ENCODE measurements around the gene DVL2. TPM values are rescaled to one million over a fixed set of nuclear protein-coding genes. Genes with fewer than 3 reads are reported as not detected.

Gene DVL2
- total RNA-seq, 2 experiments from 2014 or later: 64.4 to 66.5 TPM

- Mint-ChIP-seq H3K36me3 (peaks cover 13% of the 10 kb centered on the region), H3K27ac (peak overlapping the region; percentile 54), H3K27me3 (no peaks in the 10 kb centered on the region), H3K4me1 (peaks cover 42% of the 10 kb centered on the region), H3K9me3 (no peaks in the 10 kb centered on the region), H3K4me3 (peak overlapping the region; percentile 99)
- no peak for DNase-seq
These were observed 12.8 kb downstream of the DVL2 start for GRCh38 chr17:7221278-7222092.

DNA sequence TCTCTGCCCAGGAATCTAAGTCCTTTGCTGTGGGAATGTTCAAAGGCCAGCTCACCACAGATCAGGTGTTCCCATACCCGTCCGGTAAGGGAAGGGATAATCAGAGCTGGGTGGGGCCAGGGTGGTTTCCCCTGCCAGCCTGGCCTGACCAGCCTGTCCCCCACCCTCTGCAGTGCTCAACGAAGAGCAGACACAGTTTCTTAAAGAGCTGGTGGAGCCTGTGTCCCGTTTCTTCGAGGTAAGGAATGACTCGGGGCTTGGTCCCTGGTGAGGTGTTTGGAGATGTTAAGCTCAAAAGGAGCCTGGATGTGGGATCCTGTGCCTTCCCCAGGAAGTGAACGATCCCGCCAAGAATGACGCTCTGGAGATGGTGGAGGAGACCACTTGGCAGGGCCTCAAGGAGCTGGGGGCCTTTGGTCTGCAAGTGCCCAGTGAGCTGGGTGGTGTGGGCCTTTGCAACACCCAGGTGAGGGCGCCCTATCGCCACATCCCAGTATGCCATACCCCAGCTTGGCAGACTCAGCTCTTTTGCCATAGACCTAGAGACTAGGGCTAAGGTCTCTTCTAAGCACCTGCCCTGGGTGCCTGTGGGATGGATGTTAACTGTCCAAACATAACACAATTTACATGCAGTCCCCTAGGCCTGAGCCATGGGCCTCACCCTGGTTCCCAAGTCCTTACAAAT lies 13.6 kb downstream of the DVL2 start:
- Mint-ChIP-seq H3K27me3 (peaks cover 3% of the 10 kb centered on the region), H3K27ac (peak overlapping the region; percentile 96), H3K9me3 (no peaks in the 10 kb centered on the region), H3K36me3 (peaks cover 13% of the 10 kb centered on the region), H3K4me3 (peak overlapping the region; percentile 99), H3K4me1 (peaks cover 50% of the 10 kb centered on the region)
- DNase-seq: peak; percentile 62

DNA sequence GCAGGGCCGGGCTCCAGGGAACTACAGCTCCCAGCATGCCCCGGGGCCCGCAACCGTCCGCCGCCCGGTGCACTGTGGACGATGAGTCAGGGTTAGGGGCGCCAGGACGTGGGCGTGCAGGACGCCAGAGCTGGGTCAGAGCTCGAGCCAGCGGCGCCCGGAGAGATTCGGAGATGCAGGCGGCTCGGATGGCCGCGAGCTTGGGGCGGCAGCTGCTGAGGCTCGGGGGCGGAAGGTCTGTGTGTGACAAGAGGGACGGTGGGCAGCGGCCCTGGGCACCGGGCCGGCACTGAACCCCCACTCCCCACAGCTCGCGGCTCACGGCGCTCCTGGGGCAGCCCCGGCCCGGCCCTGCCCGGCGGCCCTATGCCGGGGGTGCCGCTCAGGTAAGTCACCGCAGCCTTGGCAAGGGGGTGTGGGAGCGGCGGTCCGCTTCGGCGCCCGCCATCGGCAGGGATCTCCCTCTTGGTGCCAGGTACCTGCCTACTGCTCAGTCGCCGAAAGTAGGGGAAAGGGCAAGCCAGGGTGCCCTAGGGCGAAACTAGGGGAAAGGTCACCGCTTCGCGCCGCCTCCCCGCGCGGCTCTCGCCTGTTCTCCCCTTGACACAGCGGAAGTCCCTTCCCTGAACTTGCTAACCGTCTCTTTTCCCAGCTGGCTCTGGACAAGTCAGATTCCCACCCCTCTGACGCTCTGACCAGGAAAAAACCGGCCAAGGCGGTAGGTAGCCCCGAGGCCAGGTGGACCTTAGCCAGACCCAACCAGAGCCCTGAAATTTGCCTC lies 14.3 kb downstream of the DVL2 start, which contains the start of the genes ACADVL and DLG4:
ACADVL (plus strand) TSS at position 127 of the 781 bp plus-strand sequence; CDS start at position 174, 47 bp downstream.
DLG4 (minus strand) TSS at position 25 of the 781 bp plus-strand sequence.
- H3K27ac Mint-ChIP-seq: peak within 1 kb of the TSS; percentile 96
- H3K36me3 Mint-ChIP-seq: peaks cover 13% of the 10 kb centered on the region
- H3K9me3 Mint-ChIP-seq: no peaks in the 10 kb centered on the region
- H3K27me3 Mint-ChIP-seq: peaks cover 3% of the 10 kb centered on the region
- peak; percentile 90 for DNase-seq
- peak within 1 kb of the TSS; percentile 99 for H3K4me3 Mint-ChIP-seq
- peaks cover 56% of the 10 kb centered on the region for H3K4me1 Mint-ChIP-seq

DNA sequence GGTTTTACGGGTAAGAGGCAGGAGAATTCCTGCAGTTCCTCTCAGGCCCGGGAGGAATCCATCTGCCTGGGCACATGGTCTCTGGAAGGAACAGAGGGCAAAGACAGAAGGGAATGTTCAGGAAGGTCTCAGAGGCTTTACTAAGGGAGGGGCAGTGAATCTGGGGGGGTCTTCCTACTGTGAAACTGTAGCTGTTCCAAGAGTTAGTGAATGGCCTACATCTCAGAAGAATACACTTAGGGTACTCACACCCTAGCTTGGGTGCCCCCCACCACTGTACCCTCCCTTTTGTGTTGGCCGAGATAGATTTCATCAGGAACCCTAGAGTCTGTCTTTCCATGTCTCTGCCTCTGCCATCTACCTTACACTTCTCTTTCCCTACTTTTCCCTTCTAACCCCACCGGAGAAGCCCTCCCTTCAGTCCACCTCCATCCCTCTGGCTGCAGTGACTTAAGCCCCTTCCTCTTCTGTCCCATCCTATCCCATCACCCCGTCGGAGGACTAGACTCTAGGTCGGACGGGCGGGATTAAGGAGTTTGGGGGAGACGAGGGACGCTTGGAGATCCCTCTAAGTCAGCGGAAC lies 15.0 kb downstream of the DVL2 start:
- peak overlapping the region; percentile 99 for H3K4me3 Mint-ChIP-seq
- peaks cover 3% of the 10 kb centered on the region for H3K27me3 Mint-ChIP-seq
- no peak for DNase-seq
- peaks cover 62% of the 10 kb centered on the region for H3K4me1 Mint-ChIP-seq
- peak overlapping the region; percentile 96 for H3K27ac Mint-ChIP-seq
- peaks cover 13% of the 10 kb centered on the region for H3K36me3 Mint-ChIP-seq
- H3K9me3 Mint-ChIP-seq: no peaks in the 10 kb centered on the region

DNA sequence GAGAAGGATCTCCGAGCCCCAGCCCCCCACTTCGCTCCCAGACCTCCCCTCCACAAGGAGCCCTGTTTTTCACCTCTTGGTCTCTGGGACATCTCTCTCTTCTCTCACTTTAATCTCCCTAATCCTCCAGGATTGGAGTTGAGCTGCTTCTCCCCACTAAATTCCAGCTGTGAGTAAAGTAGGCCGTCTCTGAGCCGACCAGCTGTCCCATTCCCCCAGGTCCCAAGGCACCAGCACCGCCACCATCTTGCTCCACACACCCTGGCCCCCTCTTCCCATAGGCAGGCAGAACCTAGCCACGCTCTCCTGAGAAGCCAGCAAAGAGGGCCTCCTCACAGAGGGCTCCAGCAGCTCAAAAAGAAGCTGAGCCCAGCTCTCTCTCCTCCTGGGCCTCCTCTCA lies 15.6 kb downstream of the DVL2 start:
- peaks cover 3% of the 10 kb centered on the region for H3K27me3 Mint-ChIP-seq
- H3K4me1 Mint-ChIP-seq: peaks cover 66% of the 10 kb centered on the region
- peak overlapping the region; percentile 99 for H3K4me3 Mint-ChIP-seq
- H3K9me3 Mint-ChIP-seq: no peaks in the 10 kb centered on the region
- peak overlapping the region; percentile 75 for H3K27ac Mint-ChIP-seq
- DNase-seq: no peak
- H3K36me3 Mint-ChIP-seq: peaks cover 13% of the 10 kb centered on the region

DNA sequence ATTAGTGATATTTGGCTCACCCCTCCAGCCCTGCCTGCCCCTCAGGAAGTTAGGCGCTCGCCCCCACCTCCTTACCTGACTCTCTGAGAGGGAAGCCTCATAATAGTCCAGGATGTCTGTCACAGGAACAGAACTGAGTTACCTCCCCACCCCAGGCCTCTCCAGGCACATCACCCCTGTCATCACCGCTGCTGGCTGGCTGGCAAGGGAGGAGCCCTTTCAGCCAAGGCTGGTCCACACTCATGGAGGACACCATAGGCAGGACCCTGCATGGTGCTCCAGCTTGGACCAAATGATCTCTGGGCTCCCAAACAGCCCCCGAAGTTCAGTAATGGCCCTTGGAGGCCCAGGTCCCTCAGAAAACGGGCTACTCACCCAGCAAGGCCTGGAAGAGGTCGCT lies 16.2 kb downstream of the DVL2 start:
- H3K4me1 Mint-ChIP-seq: peaks cover 71% of the 10 kb centered on the region
- peak overlapping the region; percentile 82 for H3K27ac Mint-ChIP-seq
- peaks cover 3% of the 10 kb centered on the region for H3K27me3 Mint-ChIP-seq
- H3K4me3 Mint-ChIP-seq: peak overlapping the region; percentile 68
- DNase-seq: no peak
- H3K9me3 Mint-ChIP-seq: no peaks in the 10 kb centered on the region
- peaks cover 13% of the 10 kb centered on the region for H3K36me3 Mint-ChIP-seq

- Mint-ChIP-seq H3K4me1 (peaks cover 72% of the 10 kb centered on the region), H3K9me3 (no peaks in the 10 kb centered on the region), H3K4me3 (peak overlapping the region; percentile 76), H3K27ac (peak overlapping the region; percentile 82), H3K27me3 (peaks cover 3% of the 10 kb centered on the region), H3K36me3 (peaks cover 13% of the 10 kb centered on the region)
- DNase-seq: no peak
These were observed 17.0 kb downstream of the DVL2 start for GRCh38 chr17:7217113-7217987.

- H3K27me3 Mint-ChIP-seq: peaks cover 3% of the 10 kb centered on the region
- peaks cover 12% of the 10 kb centered on the region for H3K36me3 Mint-ChIP-seq
- H3K4me3 Mint-ChIP-seq: peak overlapping the region; percentile 76
- peak overlapping the region; percentile 79 for H3K27ac Mint-ChIP-seq
- no peak for DNase-seq
- H3K9me3 Mint-ChIP-seq: no peaks in the 10 kb centered on the region
- peaks cover 71% of the 10 kb centered on the region for H3K4me1 Mint-ChIP-seq
These were observed 17.8 kb downstream of the DVL2 start for GRCh38 chr17:7216242-7217112.

- peak overlapping the region; percentile 76 for H3K4me3 Mint-ChIP-seq
These were observed 18.6 kb downstream of the DVL2 start for GRCh38 chr17:7215652-7216180.

GRCh38 chr17:7215136-7215638 lies 19.1 kb downstream of the DVL2 start:
- Mint-ChIP-seq H3K27me3 (peaks cover 3% of the 10 kb centered on the region), H3K36me3 (no peaks in the 10 kb centered on the region), H3K27ac (peak overlapping the region; percentile 95), H3K4me1 (peaks cover 59% of the 10 kb centered on the region), H3K9me3 (no peaks in the 10 kb centered on the region), H3K4me3 (peak overlapping the region; percentile 76)
- no peak for DNase-seq

More at GRCh38 chr17:7215652-7216180, 18.6 kb downstream of the DVL2 start:
- Mint-ChIP-seq H3K9me3 (no peaks in the 10 kb centered on the region), H3K27me3 (peaks cover 3% of the 10 kb centered on the region), H3K4me1 (peaks cover 64% of the 10 kb centered on the region), H3K36me3 (peaks cover 4% of the 10 kb centered on the region), H3K27ac (peak overlapping the region; percentile 95)
- DNase-seq: no peak

DNA sequence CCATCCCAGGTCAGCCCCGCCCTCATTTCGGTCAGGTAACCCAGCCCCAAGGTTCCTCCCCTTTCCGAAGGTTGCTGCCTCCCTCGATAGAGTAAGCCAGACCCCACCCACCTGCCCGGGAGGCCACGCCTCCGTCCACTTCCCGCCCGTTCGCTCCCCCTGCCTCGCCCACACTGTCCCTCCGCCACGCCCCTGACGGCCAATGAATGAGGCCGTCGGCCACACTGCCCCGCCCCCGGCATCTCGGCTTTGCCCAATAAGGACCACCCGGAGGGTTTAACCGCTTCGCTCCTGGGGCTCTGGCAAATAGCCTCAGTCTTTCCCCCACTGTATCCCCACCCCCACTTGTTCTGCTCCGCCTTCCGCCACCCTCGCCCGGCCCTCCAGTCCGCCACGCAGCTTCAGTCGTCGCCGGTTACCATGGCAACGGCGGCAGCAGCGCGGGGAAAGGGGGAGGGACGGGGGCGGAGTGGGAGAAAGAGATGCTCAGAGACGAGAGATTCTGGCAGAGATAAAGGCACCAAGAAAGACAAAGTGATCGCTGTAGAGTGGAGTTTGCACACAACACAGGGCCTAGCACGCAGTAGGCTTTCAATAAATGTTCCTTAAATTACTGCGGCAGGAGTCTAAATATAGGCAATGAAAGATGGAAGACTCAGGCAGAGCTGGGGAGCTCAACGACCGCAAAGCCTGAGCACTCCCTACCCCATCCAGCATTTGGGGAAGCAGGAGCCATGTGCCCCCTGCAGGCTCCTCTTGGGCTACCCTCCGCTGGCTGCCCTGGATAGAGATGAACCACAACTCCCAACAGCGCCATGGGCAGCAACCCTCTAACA lies 19.8 kb downstream of the DVL2 start:
- H3K4me3 Mint-ChIP-seq: peak overlapping the region; percentile 76
- peak overlapping the region; percentile 95 for H3K27ac Mint-ChIP-seq
- H3K4me1 Mint-ChIP-seq: peaks cover 58% of the 10 kb centered on the region
- DNase-seq: peak; percentile 100
- H3K27me3 Mint-ChIP-seq: peaks cover 3% of the 10 kb centered on the region
- H3K36me3 Mint-ChIP-seq: no peaks in the 10 kb centered on the region
- H3K9me3 Mint-ChIP-seq: no peaks in the 10 kb centered on the region

DNA sequence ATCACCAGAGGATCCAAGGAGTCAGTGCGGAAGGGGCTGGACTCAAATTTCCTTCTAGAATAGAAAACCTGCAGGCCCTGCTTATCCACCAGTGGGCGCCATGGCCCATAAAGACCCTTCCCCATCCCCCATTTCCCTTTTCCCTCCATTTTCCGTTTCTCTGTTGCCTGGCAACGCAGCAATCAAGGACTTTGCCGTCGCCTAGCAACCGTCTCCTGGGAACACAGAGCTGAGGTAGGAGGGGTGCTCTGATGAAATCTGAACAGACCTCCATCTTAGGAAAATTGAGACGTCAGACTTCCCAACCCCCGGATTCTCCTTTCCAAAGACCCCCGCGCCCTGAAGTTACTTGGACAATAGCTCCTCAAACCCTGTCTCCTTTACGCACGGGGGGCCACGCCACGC lies 20.4 kb downstream of the DVL2 start:
- Mint-ChIP-seq H3K27ac (peak overlapping the region; percentile 95), H3K9me3 (no peaks in the 10 kb centered on the region), H3K4me3 (peak overlapping the region; percentile 76), H3K4me1 (peaks cover 52% of the 10 kb centered on the region), H3K27me3 (peaks cover 3% of the 10 kb centered on the region), H3K36me3 (no peaks in the 10 kb centered on the region)
- no peak for DNase-seq
